ENCODE data around the gene GDF7.

DNA sequence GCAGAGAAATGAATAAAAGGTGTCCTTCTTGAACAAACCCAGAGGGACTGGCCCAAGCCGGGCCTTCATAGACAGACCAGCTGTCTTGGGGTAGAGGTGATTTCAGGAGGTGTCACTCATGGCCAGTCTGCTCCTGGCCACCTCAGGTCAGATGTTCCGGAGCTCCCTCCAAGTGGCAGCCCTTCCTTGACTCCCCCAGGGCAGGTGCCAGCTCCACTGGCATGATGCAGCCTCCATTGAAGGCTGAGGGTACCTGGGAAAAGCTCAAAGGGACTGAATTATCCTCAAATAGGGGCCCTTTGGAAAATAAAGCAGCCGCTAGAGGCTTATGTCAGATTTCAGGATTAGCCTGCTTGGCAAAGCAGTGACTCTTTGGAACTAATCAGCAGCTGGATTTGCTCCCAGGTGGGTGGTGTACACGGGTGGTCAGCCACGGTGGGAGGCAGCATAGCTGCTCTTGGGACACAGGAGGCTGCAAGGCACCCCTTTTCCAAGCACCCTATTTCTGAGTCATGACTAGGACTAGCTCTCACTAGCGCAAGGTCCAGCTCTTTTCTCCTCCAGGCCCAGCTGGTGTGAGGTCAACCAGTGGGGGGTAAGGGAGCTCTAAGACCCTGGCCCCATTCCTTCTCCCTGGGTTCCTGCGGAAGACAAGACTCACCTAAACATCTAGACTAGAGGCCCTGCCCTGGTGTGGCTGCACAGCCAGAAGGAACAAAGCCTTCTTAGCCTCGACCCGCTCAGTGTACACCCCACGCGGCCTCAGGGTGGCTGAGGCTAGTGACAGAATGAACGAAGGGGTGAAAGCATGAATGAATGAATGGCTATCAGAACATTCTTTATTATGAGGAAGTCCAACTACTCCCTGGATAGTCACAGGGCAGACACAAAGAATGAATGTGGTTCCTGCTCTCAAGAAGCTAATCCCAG, 45.3 kb upstream of the GDF7 start:
- TF ChIP-seq POLR2A (IDR thresholded peaks at IDR 0.05): no peak
- TF ChIP-seq, protein P1, sequence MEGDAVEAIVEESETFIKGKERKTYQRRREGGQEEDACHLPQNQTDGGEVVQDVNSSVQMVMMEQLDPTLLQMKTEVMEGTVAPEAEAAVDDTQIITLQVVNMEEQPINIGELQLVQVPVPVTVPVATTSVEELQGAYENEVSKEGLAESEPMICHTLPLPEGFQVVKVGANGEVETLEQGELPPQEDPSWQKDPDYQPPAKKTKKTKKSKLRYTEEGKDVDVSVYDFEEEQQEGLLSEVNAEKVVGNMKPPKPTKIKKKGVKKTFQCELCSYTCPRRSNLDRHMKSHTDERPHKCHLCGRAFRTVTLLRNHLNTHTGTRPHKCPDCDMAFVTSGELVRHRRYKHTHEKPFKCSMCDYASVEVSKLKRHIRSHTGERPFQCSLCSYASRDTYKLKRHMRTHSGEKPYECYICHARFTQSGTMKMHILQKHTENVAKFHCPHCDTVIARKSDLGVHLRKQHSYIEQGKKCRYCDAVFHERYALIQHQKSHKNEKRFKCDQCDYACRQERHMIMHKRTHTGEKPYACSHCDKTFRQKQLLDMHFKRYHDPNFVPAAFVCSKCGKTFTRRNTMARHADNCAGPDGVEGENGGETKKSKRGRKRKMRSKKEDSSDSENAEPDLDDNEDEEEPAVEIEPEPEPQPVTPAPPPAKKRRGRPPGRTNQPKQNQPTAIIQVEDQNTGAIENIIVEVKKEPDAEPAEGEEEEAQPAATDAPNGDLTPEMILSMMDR (IDR thresholded peaks at IDR 0.05): no peak

Measured in thyroid gland (tissue), 4 donors.